Type B pancreatic cell (in vitro differentiated cells): ENCODE data around the gene SNX11. TPM values are rescaled to one million over a fixed set of nuclear protein-coding genes. Genes with fewer than 3 reads are reported as not detected.
"Not testable (repeated sequence)": the region's sequence is repeated elsewhere in the genome, so short reads cannot be mapped to it uniquely, and the experiment has no call there.

Source experiments
- DNase-seq: peaks from one replicate; pipeline ENCODE4 v3.0.0; 2021; ENCODE audit warnings: mixed read lengths; ENCODE audit not compliant: unreplicated experiment; ENCODE audit errors: extremely low spot score
- H3K27ac Mint-ChIP-seq: 2 replicates; pipeline ENCODE4 v1.8.0; 2021; ENCODE audit warnings: mild to moderate bottlenecking, mixed read lengths
- H3K27me3 Mint-ChIP-seq: 2 replicates; pipeline ENCODE4 v1.8.0; 2021; ENCODE audit warnings: mixed read lengths
- H3K36me3 Mint-ChIP-seq: 2 replicates; pipeline ENCODE4 v1.8.0; 2021; ENCODE audit warnings: mixed read lengths
- H3K4me1 Mint-ChIP-seq: one replicate; pipeline ENCODE4 v1.8.0; 2021; ENCODE audit warnings: mixed read lengths; ENCODE audit not compliant: unreplicated experiment
- H3K4me3 Mint-ChIP-seq: 2 replicates; pipeline ENCODE4 v1.8.0; 2021; ENCODE audit warnings: mild to moderate bottlenecking, mixed read lengths
- H3K9me3 Mint-ChIP-seq: 2 replicates; pipeline ENCODE4 v1.8.0; 2021; ENCODE audit warnings: mixed read lengths
- total RNA-seq: library from RNA; stranded (reverse); gene quantifications from 2 replicates; pipeline ENCODE4 v1.2.1, GENCODE V29; 2021; ENCODE audit warnings: low replicate concordance
- TF ChIP-seq, protein P1 (sequence below): fragments of 200-600 bp; sonication (generic); conservative IDR thresholded peaks from 2 replicates; pipeline ENCODE4 v1.5.0; 2021; ENCODE audit warnings: antibody characterized with exemption, mild to moderate bottlenecking

SNX11 gene
- total RNA-seq, 1 donor from 2014 or later = 19.1 TPM

- no peak overlapping the region for H3K4me3 Mint-ChIP-seq
Measured at GRCh38 chr17:48064638-48065037, 42.9 kb upstream of the SNX11 start.

GRCh38 chr17:48066192-48066591 is 41.4 kb upstream of the SNX11 start:
- TF ChIP-seq, protein P1, sequence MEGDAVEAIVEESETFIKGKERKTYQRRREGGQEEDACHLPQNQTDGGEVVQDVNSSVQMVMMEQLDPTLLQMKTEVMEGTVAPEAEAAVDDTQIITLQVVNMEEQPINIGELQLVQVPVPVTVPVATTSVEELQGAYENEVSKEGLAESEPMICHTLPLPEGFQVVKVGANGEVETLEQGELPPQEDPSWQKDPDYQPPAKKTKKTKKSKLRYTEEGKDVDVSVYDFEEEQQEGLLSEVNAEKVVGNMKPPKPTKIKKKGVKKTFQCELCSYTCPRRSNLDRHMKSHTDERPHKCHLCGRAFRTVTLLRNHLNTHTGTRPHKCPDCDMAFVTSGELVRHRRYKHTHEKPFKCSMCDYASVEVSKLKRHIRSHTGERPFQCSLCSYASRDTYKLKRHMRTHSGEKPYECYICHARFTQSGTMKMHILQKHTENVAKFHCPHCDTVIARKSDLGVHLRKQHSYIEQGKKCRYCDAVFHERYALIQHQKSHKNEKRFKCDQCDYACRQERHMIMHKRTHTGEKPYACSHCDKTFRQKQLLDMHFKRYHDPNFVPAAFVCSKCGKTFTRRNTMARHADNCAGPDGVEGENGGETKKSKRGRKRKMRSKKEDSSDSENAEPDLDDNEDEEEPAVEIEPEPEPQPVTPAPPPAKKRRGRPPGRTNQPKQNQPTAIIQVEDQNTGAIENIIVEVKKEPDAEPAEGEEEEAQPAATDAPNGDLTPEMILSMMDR = no peak
- no peak overlapping the region for H3K4me3 Mint-ChIP-seq
- H3K36me3 Mint-ChIP-seq = peaks cover 33% of the 10 kb centered on the region
- no peak overlapping the region for H3K27ac Mint-ChIP-seq
- DNase-seq = no peak
- no peaks in the 10 kb centered on the region for H3K9me3 Mint-ChIP-seq
- no peaks in the 10 kb centered on the region for H3K4me1 Mint-ChIP-seq
- H3K27me3 Mint-ChIP-seq = no peaks in the 10 kb centered on the region

More at GRCh38 chr17:48064638-48065037, 42.9 kb upstream of the SNX11 start:
- peaks cover 32% of the 10 kb centered on the region for H3K36me3 Mint-ChIP-seq
- H3K27ac Mint-ChIP-seq = no peak overlapping the region
- H3K9me3 Mint-ChIP-seq = no peaks in the 10 kb centered on the region
- H3K4me1 Mint-ChIP-seq = no peaks in the 10 kb centered on the region
- TF ChIP-seq, protein P1 = no peak
- DNase-seq = no peak
- no peaks in the 10 kb centered on the region for H3K27me3 Mint-ChIP-seq

DNA sequence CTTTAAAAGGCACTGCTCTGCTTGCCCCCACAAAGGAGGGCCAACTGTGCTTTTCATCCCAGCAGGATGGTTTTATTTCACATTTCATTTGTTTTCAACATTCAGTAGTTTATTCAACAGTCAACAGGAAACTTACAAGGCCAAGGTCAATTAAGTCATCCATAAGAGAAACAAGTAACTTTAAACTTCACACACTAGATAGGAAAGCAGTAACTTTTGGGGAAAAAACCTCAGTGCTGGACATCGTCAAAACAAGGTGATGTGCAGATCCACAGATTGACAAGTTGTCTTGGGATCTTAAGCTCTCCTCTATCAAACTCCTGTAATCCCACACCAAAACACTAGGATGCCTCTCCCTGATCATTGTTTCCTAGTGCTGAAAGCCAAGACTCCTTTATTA is 40.9 kb upstream of the SNX11 start:
- Mint-ChIP-seq H3K27me3 (no peaks in the 10 kb centered on the region), H3K27ac (no peak overlapping the region), H3K36me3 (peaks cover 29% of the 10 kb centered on the region), H3K9me3 (no peaks in the 10 kb centered on the region), H3K4me1 (no peaks in the 10 kb centered on the region), H3K4me3 (no peak overlapping the region)
- TF ChIP-seq, protein P1 = peak; percentile 34
- DNase-seq = no peak

DNA sequence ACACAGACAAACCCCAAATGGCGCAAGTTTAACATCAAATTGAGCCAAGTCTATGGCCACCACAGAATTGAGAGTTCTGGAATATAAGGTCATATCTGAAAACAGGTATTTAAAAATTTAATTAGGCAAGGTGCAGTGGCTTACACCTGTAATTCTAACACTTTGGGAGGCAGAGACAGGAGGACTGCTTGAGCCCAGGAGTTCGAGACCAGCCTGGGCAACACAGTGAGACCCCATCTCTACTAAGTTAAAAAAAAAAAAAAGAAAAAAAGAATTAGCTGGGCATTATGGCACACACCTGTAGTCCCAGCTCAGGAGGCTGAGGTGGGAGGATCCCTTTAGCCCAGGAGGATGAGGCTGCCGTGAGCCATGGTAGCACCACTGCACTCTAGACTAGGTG is 40.3 kb upstream of the SNX11 start:
- Mint-ChIP-seq H3K4me1 (no peaks in the 10 kb centered on the region), H3K4me3 (no peak overlapping the region), H3K9me3 (no peaks in the 10 kb centered on the region), H3K27me3 (no peaks in the 10 kb centered on the region), H3K27ac (no peak overlapping the region), H3K36me3 (peaks cover 29% of the 10 kb centered on the region)
- DNase-seq = no peak
- TF ChIP-seq, protein P1 = no peak

GRCh38 chr17:48067808-48068207 is 39.8 kb upstream of the SNX11 start:
- peaks cover 25% of the 10 kb centered on the region for H3K36me3 Mint-ChIP-seq
- H3K27ac Mint-ChIP-seq, H3K4me1 Mint-ChIP-seq, H3K9me3 Mint-ChIP-seq, H3K4me3 Mint-ChIP-seq, DNase-seq, H3K27me3 Mint-ChIP-seq: not testable (repeated sequence)

DNA sequence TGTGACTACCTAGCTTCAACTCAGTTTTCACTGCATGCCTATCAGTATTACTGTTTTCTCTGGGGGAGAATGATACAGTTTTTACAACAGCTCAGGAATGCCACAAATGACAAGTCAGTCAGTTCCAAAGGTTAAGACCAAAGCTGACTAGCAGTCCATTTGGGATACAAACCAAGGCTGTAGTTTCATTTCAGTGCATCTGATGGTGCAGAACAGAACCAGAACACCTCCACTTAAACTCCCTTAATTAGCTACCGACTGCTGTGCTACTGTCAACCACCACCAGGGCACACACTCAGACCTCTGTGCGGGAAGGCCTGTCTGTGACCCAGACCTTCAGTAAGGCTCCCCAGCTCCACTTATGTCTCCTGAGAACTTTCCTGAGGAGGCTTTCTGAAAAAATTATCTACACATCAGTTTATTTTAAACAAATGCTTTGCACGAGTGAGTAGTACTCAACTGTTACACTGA is 39.0 kb upstream of the SNX11 start:
- Mint-ChIP-seq H3K27me3 (no peaks in the 10 kb centered on the region), H3K36me3 (peaks cover 25% of the 10 kb centered on the region), H3K4me1 (no peaks in the 10 kb centered on the region), H3K9me3 (no peaks in the 10 kb centered on the region), H3K27ac (peak overlapping the region; percentile 61), H3K4me3 (no peak overlapping the region)
- DNase-seq = no peak
- TF ChIP-seq, protein P1 = peak; percentile 69
